Right lobe of liver (tissue), 6 donors: ENCODE data around the gene GGA1. TPM values are rescaled to one million over a fixed set of nuclear protein-coding genes. Genes with fewer than 3 reads are reported as not detected.

Experiments used
- ATAC-seq, 4 donors: fragments of 200-7000 bp; cut with Tn5 transposase; one replicate each; pipeline ENCODE4 v1.9.1; 2020; ENCODE audit warnings: mild to moderate bottlenecking in 4 of 4, moderate library complexity in 4 of 4
- DNase-seq, 3 donors: peaks; one replicate each; pipeline ENCODE4 v3.0.0-alpha.2; 2020
- H3K27ac ChIP-seq, 3 donors: fragments of 200-600 bp; one replicate each; pipeline ENCODE4 v1.8.0; 2022
- H3K27me3 ChIP-seq, 2 donors: fragments of 200-600 bp; one replicate each; pipeline ENCODE4 v1.8.0; 2022
- H3K36me3 ChIP-seq, 4 donors: fragments of 200-600 bp; sonication (generic) in 1 of 4; one replicate each; pipeline versions ENCODE4 v1.5.1 to v1.8.0; 2017 to 2022; ENCODE audit warnings: control low read depth in 1 of 4
- H3K4me1 ChIP-seq, 4 donors: fragments of 200-600 bp; sonication (generic) in 1 of 4; one replicate each; pipeline versions ENCODE4 v1.5.1 to v1.8.0; 2017 to 2022; ENCODE audit warnings: control low read depth in 1 of 4
- H3K4me3 ChIP-seq, 3 donors: fragments of 200-600 bp; one replicate each; pipeline ENCODE4 v1.8.0; 2022
- H3K9me3 ChIP-seq, 4 donors: fragments of 200-600 bp; sonication (generic) in 1 of 4; one replicate each; pipeline versions ENCODE4 v1.5.1 to v1.8.0; 2017 to 2022; ENCODE audit warnings: control low read depth in 1 of 4
- CTCF ChIP-seq, 4 donors: fragments of 200-600 bp in 3 of 4; fragments of 450-650 bp in 1 of 4; IDR thresholded peaks; one replicate each; pipeline versions ENCODE4 v1.5.1 to v1.8.0; 2016 to 2022; ENCODE audit warnings: antibody characterized with exemption in 4 of 4, mild to moderate bottlenecking in 2 of 4
- POLR2A ChIP-seq: fragments of 450-650 bp; IDR thresholded peaks from one replicate; pipeline ENCODE4 v1.6.1; 2017; ENCODE audit warnings: antibody characterized with exemption, mild to moderate bottlenecking
- WGBS: methylation state at CpG from one replicate; pipeline ENCODE4 v1.1.6; 2018; ENCODE audit warnings: low coverage, low lambda C conversion rate; ENCODE audit not compliant: insufficient coverage; ENCODE audit errors: missing lambda C conversion rate; 5-methylcytosine and 5-hydroxymethylcytosine counted together
- intact Hi-C, 2 donors: fragments of 100-400 bp; cut with DNase I; formaldehyde crosslinking; loops; one replicate each; pipeline versions ENCODE4 v1.11.2 to v1.14.1; 2022
- total RNA-seq, 6 experiments: library from RNA; depleted of rRNA in 2 of 6; stranded (reverse); fragments of >200 nt in 2 of 6; fragmentation: NEBNext Ultra II Directional in 3 of 6; extraction: Animal tissue kit (Norgen Biotek cat#: 25700) in 3 of 6; gene quantifications; one replicate each; pipeline versions ENCODE4 v1.1.0 to v1.2.4, GENCODE V29; 2016 to 2023
- donor health status: DM: no; HTN: yes; CAD: no.
- donor health status: DM: no; HTN: no; CAD: no.
- donor health status: DM: no; HTN: no; CAD: no.
- donor health status: DM: no; HTN: yes; CAD: no.
- donor health status: DM: no; HTN: yes; CAD: no.

Gene GGA1
- total RNA-seq, 6 experiments from 2014 or later = 18.4 to 27.3 (median 24.1) TPM

GRCh38 chr22:37639771-37640590, 31.3 kb downstream of the GGA1 start:
- TF ChIP-seq CTCF (IDR thresholded peaks at IDR 0.05) (no peak), POLR2A (no peak)
- ATAC-seq (peak in 1 of 4 donors; percentile 25), DNase-seq (peak in 2 of 3 donors; percentile 35 to 46)
- Histone ChIP-seq H3K4me1 (peaks cover 0 to 10% (median 0%) of the 10 kb centered on the region in 4 donors), H3K9me3 (no peaks in the 10 kb centered on the region), H3K27ac (peak overlapping the region; percentile 31 to 38 (median 33)), H3K27me3 (no peaks in the 10 kb centered on the region), H3K36me3 (no peaks in the 10 kb centered on the region), H3K4me3 (peak overlapping the region; percentile 38 to 49 (median 41))
- WGBS = 22% methylated on average over 9 of the region's 27 CpGs
- intact Hi-C loops = loop anchor here (5.0 to 10.0 kb wide), 2 partner anchors 42 to 85 kb away; no protein-coding TSS in a partner anchor

- H3K27ac ChIP-seq = peak overlapping the region in 1 of 3 donors; percentile 38
- no peaks in the 10 kb centered on the region for H3K36me3 ChIP-seq
- no peaks in the 10 kb centered on the region for H3K9me3 ChIP-seq
- TF ChIP-seq CTCF (IDR thresholded peaks at IDR 0.05) (no peak), POLR2A (no peak)
- peak overlapping the region; percentile 38 to 49 (median 41) for H3K4me3 ChIP-seq
- WGBS = 20% methylated on average over 2 of the region's 24 CpGs
- H3K27me3 ChIP-seq = no peaks in the 10 kb centered on the region
- peaks cover 0 to 10% (median 0%) of the 10 kb centered on the region in 4 donors for H3K4me1 ChIP-seq
- ATAC-seq = no peak
- peak in 1 of 3 donors; percentile 22 for DNase-seq
- intact Hi-C loops = loop anchor here (5.0 to 10.0 kb wide), 2 partner anchors 41 to 84 kb away; no protein-coding TSS in a partner anchor
These were observed 32.2 kb downstream of the GGA1 start for GRCh38 chr22:37640591-37641560.

GRCh38 chr22:37641561-37641949, 32.9 kb downstream of the GGA1 start:
- DNase-seq (no peak), ATAC-seq (no peak)
- H3K27ac ChIP-seq = no peak overlapping the region
- H3K4me3 ChIP-seq = no peak overlapping the region
- 80% methylated on average over 3 of the region's 5 CpGs for WGBS
- intact Hi-C loops = loop anchor here (5.0 to 10.0 kb wide), 2 partner anchors 41 to 83 kb away; no protein-coding TSS in a partner anchor
- TF ChIP-seq CTCF (IDR thresholded peaks at IDR 0.05) (no peak), POLR2A (no peak)
- H3K9me3 ChIP-seq = no peaks in the 10 kb centered on the region
- H3K27me3 ChIP-seq = no peaks in the 10 kb centered on the region
- peaks cover 0 to 10% (median 0%) of the 10 kb centered on the region in 4 donors for H3K4me1 ChIP-seq
- H3K36me3 ChIP-seq = no peaks in the 10 kb centered on the region

GRCh38 chr22:37643225-37643847, 34.7 kb downstream of the GGA1 start:
- Histone ChIP-seq H3K27ac (no peak overlapping the region), H3K4me1 (peaks cover 0 to 10% (median 0%) of the 10 kb centered on the region in 4 donors), H3K27me3 (no peaks in the 10 kb centered on the region), H3K9me3 (no peaks in the 10 kb centered on the region), H3K36me3 (no peaks in the 10 kb centered on the region), H3K4me3 (no peak overlapping the region)
- intact Hi-C loops = loop anchor here (5.0 to 10.0 kb wide), 2 partner anchors 39 to 81 kb away; no protein-coding TSS in a partner anchor
- TF ChIP-seq CTCF (IDR thresholded peaks at IDR 0.05) = peak; percentile 89 to 95 (median 93)
- TF ChIP-seq POLR2A = no peak
- DNase-seq = peak; percentile 82 to 88 (median 85)
- peak; percentile 81 to 87 (median 85) for ATAC-seq
- 75% methylated on average over 2 of the region's 9 CpGs for WGBS
